Measurements from ENCODE around the gene TRIM21. TPM values are rescaled to one million over a fixed set of nuclear protein-coding genes. Genes with fewer than 3 reads are reported as not detected.
A peak's percentile ranks its signal among the peaks of the same experiment; 100 is the strongest.
"Not testable (repeated sequence)": the region's sequence is repeated elsewhere in the genome, so short reads cannot be mapped to it uniquely, and the experiment has no call there.

Gene TRIM21
- total RNA-seq, 4 donors from 2014 or later = 9.6 to 13.4 (median 12.0) TPM

DNA sequence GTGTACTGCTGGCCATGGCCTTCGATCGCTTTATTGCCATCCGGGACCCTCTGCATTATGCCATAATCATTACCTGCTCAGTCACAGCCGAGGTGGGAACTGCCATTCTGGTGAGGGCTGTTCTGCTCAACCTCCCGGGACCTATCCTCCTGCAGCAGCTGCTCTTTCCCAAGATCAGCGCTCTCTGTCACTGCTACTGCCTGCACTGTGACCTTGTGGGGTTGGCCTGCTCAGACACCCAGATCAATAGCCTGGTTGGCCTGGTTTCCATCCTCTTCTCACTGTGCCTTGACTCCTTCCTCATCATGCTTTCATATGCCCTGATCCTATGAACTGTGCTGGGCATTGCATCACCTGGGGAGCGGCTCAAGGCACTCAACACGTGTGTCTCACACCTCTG is 24.9 kb upstream of the TRIM21 start:
- no peaks in the 10 kb centered on the region for H3K9me3 ChIP-seq
- H3K27me3 ChIP-seq = no peaks in the 10 kb centered on the region
- WGBS = 82% methylated on average over 8 of the region's 8 CpGs
- H3K4me3 ChIP-seq = no peak overlapping the region
- H3K27ac ChIP-seq = no peak overlapping the region
- DNase-seq (ENCODE audit: low spot score in 2 of 2) = no peak
- H3K4me1 ChIP-seq = no peaks in the 10 kb centered on the region
- H3K36me3 ChIP-seq = no peaks in the 10 kb centered on the region
- TF ChIP-seq POLR2AphosphoS5 (IDR thresholded peaks at IDR 0.05) = no peak
- TF ChIP-seq, protein P1, sequence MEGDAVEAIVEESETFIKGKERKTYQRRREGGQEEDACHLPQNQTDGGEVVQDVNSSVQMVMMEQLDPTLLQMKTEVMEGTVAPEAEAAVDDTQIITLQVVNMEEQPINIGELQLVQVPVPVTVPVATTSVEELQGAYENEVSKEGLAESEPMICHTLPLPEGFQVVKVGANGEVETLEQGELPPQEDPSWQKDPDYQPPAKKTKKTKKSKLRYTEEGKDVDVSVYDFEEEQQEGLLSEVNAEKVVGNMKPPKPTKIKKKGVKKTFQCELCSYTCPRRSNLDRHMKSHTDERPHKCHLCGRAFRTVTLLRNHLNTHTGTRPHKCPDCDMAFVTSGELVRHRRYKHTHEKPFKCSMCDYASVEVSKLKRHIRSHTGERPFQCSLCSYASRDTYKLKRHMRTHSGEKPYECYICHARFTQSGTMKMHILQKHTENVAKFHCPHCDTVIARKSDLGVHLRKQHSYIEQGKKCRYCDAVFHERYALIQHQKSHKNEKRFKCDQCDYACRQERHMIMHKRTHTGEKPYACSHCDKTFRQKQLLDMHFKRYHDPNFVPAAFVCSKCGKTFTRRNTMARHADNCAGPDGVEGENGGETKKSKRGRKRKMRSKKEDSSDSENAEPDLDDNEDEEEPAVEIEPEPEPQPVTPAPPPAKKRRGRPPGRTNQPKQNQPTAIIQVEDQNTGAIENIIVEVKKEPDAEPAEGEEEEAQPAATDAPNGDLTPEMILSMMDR (IDR thresholded peaks at IDR 0.05) = no peak
- no peak for TF ChIP-seq EP300 (IDR thresholded peaks at IDR 0.05)
- no peak for TF ChIP-seq POLR2A (IDR thresholded peaks at IDR 0.05)

DNA sequence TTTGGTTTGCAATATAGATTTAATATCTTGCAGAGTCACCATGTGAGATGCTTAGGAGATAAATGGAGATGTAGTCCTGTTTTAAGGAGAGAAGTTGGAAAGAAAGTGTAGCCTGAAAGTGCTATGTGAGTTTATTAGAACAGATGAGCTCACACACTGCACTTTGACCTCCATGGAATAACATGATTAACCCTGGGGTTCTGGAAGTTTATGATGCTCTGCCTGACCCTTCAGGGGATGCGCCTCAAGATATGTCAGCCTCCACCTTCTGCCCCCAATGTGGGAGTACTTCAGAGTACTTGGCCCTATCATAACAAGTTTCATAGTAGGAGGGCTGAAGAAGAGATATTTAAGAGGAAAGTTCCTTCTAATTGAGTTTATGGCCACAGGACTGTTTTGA is 23.3 kb upstream of the TRIM21 start:
- H3K27ac ChIP-seq = no peak overlapping the region
- no peaks in the 10 kb centered on the region for H3K27me3 ChIP-seq
- H3K4me3 ChIP-seq = no peak overlapping the region
- TF ChIP-seq POLR2AphosphoS5 (IDR thresholded peaks at IDR 0.05) = no peak
- 73% methylated on average over 1 of the region's 1 CpG for WGBS
- H3K36me3 ChIP-seq = no peaks in the 10 kb centered on the region
- DNase-seq (ENCODE audit: low spot score in 2 of 2) = no peak
- H3K9me3 ChIP-seq = no peaks in the 10 kb centered on the region
- H3K4me1 ChIP-seq = no peaks in the 10 kb centered on the region

- Histone ChIP-seq H3K36me3 (no peaks in the 10 kb centered on the region), H3K4me3 (no peak overlapping the region), H3K27me3 (no peaks in the 10 kb centered on the region), H3K4me1 (no peaks in the 10 kb centered on the region), H3K27ac (no peak overlapping the region), H3K9me3 (no peaks in the 10 kb centered on the region)
- WGBS = 77% methylated on average over 1 of the region's 1 CpG
- no peak for TF ChIP-seq POLR2A (IDR thresholded peaks at IDR 0.05)
- no peak for TF ChIP-seq EP300 (IDR thresholded peaks at IDR 0.05)
- TF ChIP-seq, protein P1 (IDR thresholded peaks at IDR 0.05) = no peak
- TF ChIP-seq POLR2AphosphoS5 (IDR thresholded peaks at IDR 0.05) = no peak
- no peak for DNase-seq (ENCODE audit: low spot score in 2 of 2)
Observed at GRCh38 chr11:4416306-4416705, 22.8 kb upstream of the TRIM21 start.

GRCh38 chr11:4406206-4406605 is 12.7 kb upstream of the TRIM21 start:
- not testable (repeated sequence) for H3K27me3 ChIP-seq; H3K36me3 ChIP-seq; H3K9me3 ChIP-seq; H3K27ac ChIP-seq; DNase-seq (ENCODE audit: low spot score in 2 of 2); H3K4me1 ChIP-seq; H3K4me3 ChIP-seq
- 83% methylated on average over 2 of the region's 6 CpGs for WGBS

DNA sequence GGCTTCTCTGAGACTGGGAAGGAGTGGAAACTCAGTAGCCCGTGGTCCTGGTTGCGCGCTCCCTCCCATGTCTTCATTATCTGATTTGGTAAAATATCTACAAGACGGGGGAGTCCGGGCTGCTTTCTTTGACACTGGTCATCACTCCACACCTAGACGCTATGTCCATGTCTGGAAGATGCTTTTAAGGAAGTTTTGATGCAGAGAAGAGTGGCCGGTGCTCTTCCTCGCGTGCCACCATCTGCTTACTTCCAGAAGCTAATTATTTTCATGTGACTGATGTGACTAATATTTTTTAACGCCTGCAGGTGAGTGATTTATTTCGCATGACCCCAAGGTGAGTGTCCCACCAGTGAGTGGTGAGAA is 339 bp upstream of the TRIM21 start:
- no peaks in the 10 kb centered on the region for H3K9me3 ChIP-seq
- 15% methylated on average over 11 of the region's 11 CpGs for WGBS
- H3K27me3 ChIP-seq = no peaks in the 10 kb centered on the region
- H3K36me3 ChIP-seq = peaks cover 14% of the 10 kb centered on the region
- H3K4me1 ChIP-seq = peaks cover 9% of the 10 kb centered on the region
- TF ChIP-seq POLR2A (IDR thresholded peaks at IDR 0.05) (no peak), POLR2AphosphoS5 (IDR thresholded peaks at IDR 0.05) (no peak), EP300 (IDR thresholded peaks at IDR 0.05) (no peak)
- TF ChIP-seq, protein P1 (IDR thresholded peaks at IDR 0.05) = no peak
- peak overlapping the region; percentile 78 for H3K4me3 ChIP-seq
- no peak for DNase-seq (ENCODE audit: low spot score in 2 of 2)
- no peak overlapping the region for H3K27ac ChIP-seq

GRCh38 chr11:4388221-4388620 is 5.3 kb downstream of the TRIM21 start:
- H3K36me3 ChIP-seq = peaks cover 65% of the 10 kb centered on the region
- H3K4me3 ChIP-seq = no peak overlapping the region

More at GRCh38 chr11:4388221-4388620, 5.3 kb downstream of the TRIM21 start:
- Histone ChIP-seq H3K4me1 (peaks cover 6% of the 10 kb centered on the region), H3K27me3 (no peaks in the 10 kb centered on the region), H3K9me3 (no peaks in the 10 kb centered on the region), H3K27ac (no peak overlapping the region)
- TF ChIP-seq, protein P1 (IDR thresholded peaks at IDR 0.05) = no peak
- TF ChIP-seq POLR2AphosphoS5 (IDR thresholded peaks at IDR 0.05) (no peak), EP300 (IDR thresholded peaks at IDR 0.05) (no peak), POLR2A (IDR thresholded peaks at IDR 0.05) (no peak)
- WGBS = 90% methylated on average over 2 of the region's 2 CpGs
- DNase-seq (ENCODE audit: low spot score in 2 of 2) = no peak
